ENCODE results near the gene MYNN. TPM values are rescaled to one million over a fixed set of nuclear protein-coding genes. Genes with fewer than 3 reads are reported as not detected.
"Not testable (repeated sequence)": the region's sequence is repeated elsewhere in the genome, so short reads cannot be mapped to it uniquely, and the experiment has no call there.

The MYNN gene
- total RNA-seq (10 to 100 TPM; 12.4 to 16.0 (median 12.8) TPM), polyA plus RNA-seq (8.4 TPM)
- long read RNA-seq, donor 1, full-length matches to known transcripts, result 25 of 33 reads
- long read RNA-seq, donor 1, partial matches to known transcripts, result 3 of 33 reads
- long read RNA-seq, donor 1, other reads (novel, unspliced or antisense), result 5 of 33 reads
- long read RNA-seq, donor 2, full-length matches to known transcripts, result 12 of 17 reads
- long read RNA-seq, donor 2, partial matches to known transcripts, result 1 of 17 reads
- long read RNA-seq, donor 2, other reads (novel, unspliced or antisense), result 4 of 17 reads
- long read RNA-seq, donor 3, full-length matches to known transcripts, result 97 of 135 reads
- long read RNA-seq, donor 3, partial matches to known transcripts, result 8 of 135 reads
- long read RNA-seq, donor 3, other reads (novel, unspliced or antisense), result 30 of 135 reads
- long read RNA-seq, donor 4, full-length matches to known transcripts, result 8 of 12 reads
- long read RNA-seq, donor 4, partial matches to known transcripts, result 2 of 12 reads
- long read RNA-seq, donor 4, other reads (novel, unspliced or antisense), result 2 of 12 reads

GRCh38 chr3:169772897-169773816 lies at the start of gene MYNN:
MYNN (plus strand) TSS chr3:169773396; CDS start chr3:169774296, 900 bp downstream.
- Histone ChIP-seq H3K27ac (ENCODE audit: low read length) (peak within 1 kb of the TSS; percentile 99), H3K9me3 (ENCODE audit: control insufficient read depth, low read length) (no peaks in the 10 kb centered on the region), H3K27me3 (ENCODE audit: control insufficient read depth, insufficient read depth) (no peaks in the 10 kb centered on the region), H3K4me1 (ENCODE audit: control insufficient read depth, insufficient read depth, low read length) (no peaks in the 10 kb centered on the region), H3K4me3 (ENCODE audit: low read length) (peak within 1 kb of the TSS; percentile 88)
- ATAC-seq (peak; percentile 95), DNase-seq (peak; percentile 93 to 97 (median 97))
- WGBS, result under 1% methylated on average over 61 of the region's 61 CpGs
- intact Hi-C loops (cut with DNase I), result no loop called here

GRCh38 chr3:169731857-169732256 lies 41.3 kb upstream of the MYNN start:
- H3K9me3 ChIP-seq (ENCODE audit: control insufficient read depth, low read length); DNase-seq; ATAC-seq; H3K4me3 ChIP-seq (ENCODE audit: low read length); intact Hi-C loops (cut with DNase I); H3K27ac ChIP-seq (ENCODE audit: low read length); H3K27me3 ChIP-seq (ENCODE audit: control insufficient read depth, insufficient read depth); H3K4me1 ChIP-seq (ENCODE audit: control insufficient read depth, insufficient read depth, low read length): not testable (repeated sequence)

- Histone ChIP-seq H3K4me3 (ENCODE audit: low read length) (no peak overlapping the region), H3K4me1 (ENCODE audit: control insufficient read depth, insufficient read depth, low read length) (no peaks in the 10 kb centered on the region), H3K27ac (ENCODE audit: low read length) (no peak overlapping the region), H3K9me3 (ENCODE audit: control insufficient read depth, low read length) (no peaks in the 10 kb centered on the region), H3K27me3 (ENCODE audit: control insufficient read depth, insufficient read depth) (no peaks in the 10 kb centered on the region)
- WGBS, result 68% methylated on average over 2 of the region's 2 CpGs
- intact Hi-C loops (cut with DNase I), result no loop called here
- ATAC-seq (no peak), DNase-seq (no peak)
Measured at GRCh38 chr3:169739067-169739466, 34.1 kb upstream of the MYNN start.

GRCh38 chr3:169744366-169745054 lies 28.7 kb upstream of the MYNN start:
- 45% methylated on average over 1 of the region's 1 CpG for WGBS
- intact Hi-C loops (cut with DNase I), result loop anchor here in 3 of 4 donors (5.0 to 10.0 kb wide), 5 partner anchors 77 to 790 kb away; no protein-coding TSS in a partner anchor

GRCh38 chr3:169746924-169747323 lies 26.3 kb upstream of the MYNN start:
- Histone ChIP-seq H3K27ac (ENCODE audit: low read length) (no peak overlapping the region), H3K4me3 (ENCODE audit: low read length) (no peak overlapping the region), H3K4me1 (ENCODE audit: control insufficient read depth, insufficient read depth, low read length) (no peaks in the 10 kb centered on the region), H3K9me3 (ENCODE audit: control insufficient read depth, low read length) (no peaks in the 10 kb centered on the region), H3K27me3 (ENCODE audit: control insufficient read depth, insufficient read depth) (peaks cover 3% of the 10 kb centered on the region)
- ATAC-seq (no peak), DNase-seq (no peak)
- WGBS, result 65% methylated on average over 6 of the region's 6 CpGs
- intact Hi-C loops (cut with DNase I), result loop anchor here in 3 of 4 donors (5.0 to 10.0 kb wide), 5 partner anchors 80 to 792 kb away; no protein-coding TSS in a partner anchor

More at GRCh38 chr3:169744366-169745054, 28.7 kb upstream of the MYNN start:
- peak; percentile 39 to 47 for ATAC-seq
- DNase-seq, result no peak
- no peak overlapping the region for H3K4me3 ChIP-seq (ENCODE audit: low read length)
- H3K9me3 ChIP-seq (ENCODE audit: control insufficient read depth, low read length), result no peaks in the 10 kb centered on the region
- H3K27ac ChIP-seq (ENCODE audit: low read length), result no peak overlapping the region
- H3K27me3 ChIP-seq (ENCODE audit: control insufficient read depth, insufficient read depth), result peaks cover 3% of the 10 kb centered on the region
- H3K4me1 ChIP-seq (ENCODE audit: control insufficient read depth, insufficient read depth, low read length), result no peaks in the 10 kb centered on the region

GRCh38 chr3:169748670-169749069 lies 24.5 kb upstream of the MYNN start:
- WGBS, result 74% methylated on average over 3 of the region's 3 CpGs
- peaks cover 3% of the 10 kb centered on the region for H3K27me3 ChIP-seq (ENCODE audit: control insufficient read depth, insufficient read depth)
- H3K9me3 ChIP-seq (ENCODE audit: control insufficient read depth, low read length), result no peaks in the 10 kb centered on the region
- ATAC-seq (no peak), DNase-seq (no peak)
- intact Hi-C loops (cut with DNase I), result loop anchor here in 3 of 4 donors (5.0 to 10.0 kb wide), 5 partner anchors 81 to 794 kb away; no protein-coding TSS in a partner anchor
- no peak overlapping the region for H3K27ac ChIP-seq (ENCODE audit: low read length)
- H3K4me1 ChIP-seq (ENCODE audit: control insufficient read depth, insufficient read depth, low read length), result no peaks in the 10 kb centered on the region
- H3K4me3 ChIP-seq (ENCODE audit: low read length), result no peak overlapping the region

GRCh38 chr3:169750665-169751064 lies 22.5 kb upstream of the MYNN start:
- ATAC-seq (no peak), DNase-seq (no peak)
- 31% methylated on average over 2 of the region's 2 CpGs for WGBS
- H3K9me3 ChIP-seq (ENCODE audit: control insufficient read depth, low read length), result no peaks in the 10 kb centered on the region
- H3K4me1 ChIP-seq (ENCODE audit: control insufficient read depth, insufficient read depth, low read length), result no peaks in the 10 kb centered on the region
- H3K27ac ChIP-seq (ENCODE audit: low read length), result no peak overlapping the region
- intact Hi-C loops (cut with DNase I), result no loop called here
- H3K4me3 ChIP-seq (ENCODE audit: low read length), result no peak overlapping the region
- H3K27me3 ChIP-seq (ENCODE audit: control insufficient read depth, insufficient read depth), result peaks cover 3% of the 10 kb centered on the region

GRCh38 chr3:169751875-169752274 lies 21.3 kb upstream of the MYNN start:
- Histone ChIP-seq H3K27me3 (ENCODE audit: control insufficient read depth, insufficient read depth) (peaks cover 3% of the 10 kb centered on the region), H3K27ac (ENCODE audit: low read length) (no peak overlapping the region), H3K4me1 (ENCODE audit: control insufficient read depth, insufficient read depth, low read length) (no peaks in the 10 kb centered on the region), H3K9me3 (ENCODE audit: control insufficient read depth, low read length) (no peaks in the 10 kb centered on the region), H3K4me3 (ENCODE audit: low read length) (no peak overlapping the region)
- intact Hi-C loops (cut with DNase I), result no loop called here
- DNase-seq (no peak), ATAC-seq (no peak)
- WGBS, result 78% methylated on average over 2 of the region's 2 CpGs

GRCh38 chr3:169754711-169755110 lies 18.5 kb upstream of the MYNN start:
- Histone ChIP-seq H3K27ac (ENCODE audit: low read length) (no peak overlapping the region), H3K4me3 (ENCODE audit: low read length) (no peak overlapping the region), H3K9me3 (ENCODE audit: control insufficient read depth, low read length) (no peaks in the 10 kb centered on the region), H3K4me1 (ENCODE audit: control insufficient read depth, insufficient read depth, low read length) (no peaks in the 10 kb centered on the region), H3K27me3 (ENCODE audit: control insufficient read depth, insufficient read depth) (no peaks in the 10 kb centered on the region)
- intact Hi-C loops (cut with DNase I), result no loop called here
- ATAC-seq, result no peak
- 90% methylated on average over 3 of the region's 3 CpGs for WGBS
- no peak for DNase-seq

- Histone ChIP-seq H3K4me1 (ENCODE audit: control insufficient read depth, insufficient read depth, low read length) (no peaks in the 10 kb centered on the region), H3K27me3 (ENCODE audit: control insufficient read depth, insufficient read depth) (no peaks in the 10 kb centered on the region), H3K4me3 (ENCODE audit: low read length) (no peak overlapping the region), H3K27ac (ENCODE audit: low read length) (no peak overlapping the region), H3K9me3 (ENCODE audit: control insufficient read depth, low read length) (no peaks in the 10 kb centered on the region)
- ATAC-seq (no peak), DNase-seq (no peak)
- 58% methylated on average over 2 of the region's 2 CpGs for WGBS
- intact Hi-C loops (cut with DNase I), result no loop called here
Measured at GRCh38 chr3:169755488-169755887, 17.7 kb upstream of the MYNN start.

All from right cardiac atrium (tissue), 5 donors.